Fibroblast of villous mesenchyme (primary cell): ENCODE measurements around the gene GHRH. TPM values are rescaled to one million over a fixed set of nuclear protein-coding genes. Genes with fewer than 3 reads are reported as not detected.

Experiments
- DNase-seq: peaks from one replicate; pipeline ENCODE4 v3.0.0-alpha.2; 2010; ENCODE audit warnings: low read depth
- H3K4me3 ChIP-seq: 2 replicates; pipeline ENCODE4 v1.5.1; 2011; ENCODE audit warnings: low read depth, mild to moderate bottlenecking, low read length
- total RNA-seq: library from RNA; depleted of rRNA; stranded (reverse); fragments of >200 nt; gene quantifications from 2 replicates; pipeline ENCODE4 v1.2.3, GENCODE V29; 2012
- TF ChIP-seq, protein P1 (sequence below): IDR thresholded peaks from 2 replicates; pipeline ENCODE4 v1.5.1; 2012; ENCODE audit warnings: low read depth, mild to moderate bottlenecking, low read length; ENCODE audit not compliant: insufficient read depth

Gene GHRH
- total RNA-seq, 1 donor: not detected

DNA sequence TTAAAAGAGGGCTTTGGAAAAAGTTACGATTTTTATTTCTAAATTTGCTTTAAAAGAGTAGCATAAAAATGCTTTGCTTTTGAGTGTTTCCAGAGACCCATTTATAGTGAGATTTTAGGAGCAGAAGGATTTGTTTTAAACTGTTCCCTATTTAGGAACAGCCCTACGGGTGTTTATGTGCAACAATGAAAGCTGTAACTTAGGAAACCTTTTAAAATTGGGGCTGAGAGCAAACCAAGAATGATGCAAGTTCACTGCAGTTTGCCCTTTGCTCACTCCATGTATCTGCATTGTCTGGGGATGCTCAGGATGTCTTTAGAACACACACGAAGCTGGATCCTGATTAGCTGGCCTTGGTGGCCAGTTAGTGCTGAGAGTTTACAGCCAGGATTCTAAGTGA is 40.9 kb downstream of the GHRH start:
- TF ChIP-seq, protein P1, sequence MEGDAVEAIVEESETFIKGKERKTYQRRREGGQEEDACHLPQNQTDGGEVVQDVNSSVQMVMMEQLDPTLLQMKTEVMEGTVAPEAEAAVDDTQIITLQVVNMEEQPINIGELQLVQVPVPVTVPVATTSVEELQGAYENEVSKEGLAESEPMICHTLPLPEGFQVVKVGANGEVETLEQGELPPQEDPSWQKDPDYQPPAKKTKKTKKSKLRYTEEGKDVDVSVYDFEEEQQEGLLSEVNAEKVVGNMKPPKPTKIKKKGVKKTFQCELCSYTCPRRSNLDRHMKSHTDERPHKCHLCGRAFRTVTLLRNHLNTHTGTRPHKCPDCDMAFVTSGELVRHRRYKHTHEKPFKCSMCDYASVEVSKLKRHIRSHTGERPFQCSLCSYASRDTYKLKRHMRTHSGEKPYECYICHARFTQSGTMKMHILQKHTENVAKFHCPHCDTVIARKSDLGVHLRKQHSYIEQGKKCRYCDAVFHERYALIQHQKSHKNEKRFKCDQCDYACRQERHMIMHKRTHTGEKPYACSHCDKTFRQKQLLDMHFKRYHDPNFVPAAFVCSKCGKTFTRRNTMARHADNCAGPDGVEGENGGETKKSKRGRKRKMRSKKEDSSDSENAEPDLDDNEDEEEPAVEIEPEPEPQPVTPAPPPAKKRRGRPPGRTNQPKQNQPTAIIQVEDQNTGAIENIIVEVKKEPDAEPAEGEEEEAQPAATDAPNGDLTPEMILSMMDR: no peak
- H3K4me3 ChIP-seq: no peak overlapping the region
- peak; percentile 82 for DNase-seq

DNA sequence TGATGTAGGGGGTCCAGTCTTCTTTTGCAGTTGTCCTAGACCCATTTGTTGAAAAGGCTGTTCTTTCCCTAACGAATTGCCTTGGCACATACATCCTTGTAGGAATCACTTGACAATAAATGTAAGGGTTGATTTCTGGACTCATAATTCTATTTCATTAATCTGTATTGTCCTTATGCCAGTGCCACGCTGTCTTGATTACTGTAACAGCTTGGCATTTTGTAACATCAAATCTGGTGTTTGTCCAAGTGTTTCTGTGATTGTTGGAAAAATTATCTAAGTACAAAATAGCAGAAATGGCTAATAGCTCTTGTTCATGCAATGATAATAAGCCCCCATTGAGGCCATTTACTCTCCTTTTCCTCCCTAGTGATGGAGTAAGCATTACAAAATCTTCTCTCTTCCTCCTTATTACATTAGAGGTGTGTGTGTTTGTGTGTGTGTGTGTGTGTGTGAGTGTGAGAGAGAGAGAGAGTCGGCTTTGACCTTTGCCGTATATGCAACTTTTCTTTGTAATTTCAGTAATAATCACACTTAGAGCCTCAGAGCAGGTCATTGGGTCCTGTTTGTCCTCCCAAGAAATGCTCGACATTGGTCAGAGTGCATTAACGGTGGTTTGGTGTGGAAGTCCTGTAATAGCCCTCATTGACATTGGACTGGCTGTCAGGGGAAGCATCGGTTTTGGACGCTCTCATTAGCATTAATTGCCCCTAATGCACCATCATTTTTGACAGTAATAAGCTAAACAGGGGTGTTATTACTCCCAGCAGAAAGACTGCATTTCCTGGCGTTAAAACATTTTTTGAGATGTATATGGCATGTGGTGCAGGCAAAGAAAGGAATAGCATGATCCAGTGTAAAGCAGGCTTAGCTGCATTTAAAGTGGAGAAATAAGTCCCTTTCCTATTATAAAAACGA is 41.6 kb downstream of the GHRH start:
- TF ChIP-seq, protein P1: no peak
- DNase-seq: no peak
- no peak overlapping the region for H3K4me3 ChIP-seq

DNA sequence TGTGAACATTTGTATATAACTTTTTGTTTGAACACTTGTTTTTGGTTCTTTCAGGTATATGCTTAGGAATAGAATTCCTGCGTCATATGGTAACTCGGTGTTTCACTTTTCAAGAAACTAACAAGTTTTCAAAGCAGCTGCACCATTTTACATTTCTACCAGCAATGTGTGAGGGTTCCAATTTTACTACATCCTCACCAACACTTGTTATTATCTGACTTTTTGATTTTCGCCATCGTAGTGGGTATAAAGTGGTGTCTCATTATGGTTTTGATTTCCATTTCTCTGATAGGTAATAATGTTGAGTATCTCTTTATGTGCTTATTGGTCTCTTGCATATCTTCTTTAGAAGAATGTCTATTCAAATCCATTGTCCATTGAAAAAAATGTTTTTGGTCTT is 42.6 kb downstream of the GHRH start:
- TF ChIP-seq, protein P1: no peak
- DNase-seq: no peak
- no peak overlapping the region for H3K4me3 ChIP-seq

DNA sequence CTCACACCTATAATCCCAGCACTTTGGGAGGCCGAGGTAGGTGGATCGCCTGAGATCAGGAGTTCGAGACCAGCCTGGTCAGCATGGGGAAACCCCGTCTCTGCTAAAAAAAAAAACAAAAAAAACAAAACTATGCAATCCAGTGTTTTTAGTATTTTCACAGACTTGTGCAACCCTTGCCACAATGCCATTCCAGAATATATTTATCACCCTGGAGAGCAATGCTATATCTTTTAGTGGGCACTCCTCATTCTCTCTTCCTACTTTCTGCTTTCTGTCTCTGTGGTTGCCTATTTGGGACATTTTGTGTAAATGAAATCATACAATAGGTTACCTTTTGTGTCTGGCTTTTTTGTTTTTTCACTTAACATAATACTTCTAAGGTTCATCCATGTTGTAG is 43.2 kb downstream of the GHRH start:
- TF ChIP-seq, protein P1: no peak
- no peak overlapping the region for H3K4me3 ChIP-seq
- DNase-seq: no peak

DNA sequence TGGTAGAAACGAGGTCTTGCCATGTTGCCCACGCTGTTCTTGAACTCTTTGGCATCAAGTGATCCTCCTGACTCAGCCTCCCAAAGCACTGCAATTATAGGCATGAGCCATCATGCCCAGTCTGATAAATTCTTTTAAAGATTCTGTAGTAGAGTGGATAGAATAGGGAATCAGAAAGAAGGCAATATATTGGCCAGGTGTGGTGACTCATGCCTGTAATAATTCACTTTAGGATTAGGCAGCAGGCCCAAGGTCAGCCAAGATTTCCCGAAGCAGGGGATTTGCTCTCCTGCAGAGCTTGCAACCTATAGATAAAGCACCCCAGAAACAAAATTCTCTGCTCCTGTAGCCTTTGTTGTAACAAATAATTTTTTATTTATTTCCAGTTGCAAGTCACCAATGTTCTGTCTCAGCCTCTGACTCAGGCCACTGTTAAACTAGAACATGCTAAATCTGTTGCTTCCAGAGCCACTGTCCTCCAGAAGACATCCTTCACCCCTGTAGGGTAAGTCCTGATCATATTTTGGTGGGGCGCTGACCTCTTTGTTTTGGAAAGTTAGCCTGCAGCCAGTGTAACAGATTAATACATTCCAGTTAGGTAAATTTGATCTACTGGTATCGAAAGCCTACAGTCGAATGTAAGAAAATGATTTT is 51.8 kb downstream of the GHRH start:
- DNase-seq: no peak
- TF ChIP-seq, protein P1: no peak
- H3K4me3 ChIP-seq: no peak overlapping the region

DNA sequence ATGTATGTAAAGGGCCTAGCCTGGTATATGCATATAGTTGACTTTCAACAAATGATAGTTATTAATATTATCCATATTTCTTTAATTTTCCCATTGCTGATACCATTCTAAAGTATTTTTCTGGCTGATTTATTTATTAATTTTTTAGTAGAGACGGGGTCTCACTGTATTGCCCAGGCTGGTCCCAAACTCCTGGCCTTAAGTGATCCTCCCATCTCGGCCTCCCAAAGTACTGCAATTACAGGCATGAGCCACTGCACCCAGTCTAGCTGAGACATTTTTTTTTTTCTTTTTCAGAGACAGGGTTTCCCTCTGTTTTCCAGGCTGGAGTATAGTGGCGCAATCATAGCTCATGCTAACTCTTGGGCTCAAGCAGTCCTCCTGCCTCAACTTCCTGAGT is 52.4 kb downstream of the GHRH start:
- TF ChIP-seq, protein P1: no peak
- no peak for DNase-seq
- no peak overlapping the region for H3K4me3 ChIP-seq
